H1 (cell line): Measurements from ENCODE around the gene LUM. TPM values are rescaled to one million over a fixed set of nuclear protein-coding genes. Genes with fewer than 3 reads are reported as not detected.

Experiments
- CTCF ChIA-PET: fragments of 300-600 bp; sonication (Branson Sonifier 250); formaldehyde crosslinking; loops from one replicate; lab custom pipeline; 2021; ENCODE audit not compliant: partially characterized antibody; lab: Charles Lee
- POLR2A ChIA-PET: fragments of 300-600 bp; sonication (Branson Sonifier 250); formaldehyde crosslinking; loops from one replicate; lab custom pipeline; 2021; ENCODE audit warnings: inconsistent platforms; ENCODE audit not compliant: partially characterized antibody; lab: Charles Lee
- DNase-seq, 2 experiments: peaks; one replicate each; pipeline versions ENCODE4 v3.0.0 to v3.0.0-alpha.2; 2010 to 2022; ENCODE audit warnings: low spot score in 2 of 2, low read depth in 1 of 2, mixed read lengths in 1 of 2
- FAIRE-seq: peaks from 2 replicates; lab custom pipeline; 2011; peaks lifted over from hg19 to GRCh38; lab: Jason Lieb, UNC
- H2AFZ ChIP-seq: 2 replicates; pipeline ENCODE4 v1.8.1; 2012; ENCODE audit warnings: low read length, inconsistent platforms
- H2AK5ac ChIP-seq: 2 replicates; pipeline ENCODE4 v1.6.1; 2013; ENCODE audit warnings: low read depth, low read length
- H2BK120ac ChIP-seq: replicated peaks from 2 replicates; pipeline ENCODE3; 2013; ENCODE audit warnings: low read depth, low read length, inconsistent platforms
- H2BK12ac ChIP-seq: 2 replicates; pipeline ENCODE4 v1.6.1; 2013; ENCODE audit warnings: low read depth, low read length
- H2BK15ac ChIP-seq: 2 replicates; pipeline ENCODE4 v1.6.1; 2013; ENCODE audit warnings: low read length
- H2BK20ac ChIP-seq: 2 replicates; pipeline ENCODE4 v1.6.1; 2013; ENCODE audit warnings: low read length
- H2BK5ac ChIP-seq: 2 replicates; pipeline ENCODE4 v1.6.1; 2013; ENCODE audit warnings: low read depth, low read length
- H3K14ac ChIP-seq: 2 replicates; pipeline ENCODE4 v1.6.1; 2013; ENCODE audit warnings: inconsistent platforms; ENCODE audit not compliant: insufficient read length
- H3K18ac ChIP-seq: 2 replicates; pipeline ENCODE4 v1.6.1; 2013; ENCODE audit warnings: low read length; ENCODE audit errors: extremely low read depth
- H3K23ac ChIP-seq: 2 replicates; pipeline ENCODE4 v1.6.1; 2013; ENCODE audit warnings: inconsistent platforms; ENCODE audit not compliant: insufficient read length
- H3K23me2 ChIP-seq: 2 replicates; pipeline ENCODE4 v1.6.1; 2013; ENCODE audit warnings: low read depth, low read length
- H3K27ac ChIP-seq: 2 replicates; pipeline ENCODE4 v1.6.1; 2011; ENCODE audit warnings: low read depth, low read length, inconsistent platforms
- H3K27me3 ChIP-seq, 4 experiments: replicated peaks in 1 of 4; 1 replicate in 1 of 4; 2 replicates in 3 of 4; pipeline versions ENCODE4 v1.6.1 to v1.8.1; 2011 to 2013; ENCODE audit warnings: low read length in 3 of 4, mild to moderate bottlenecking in 3 of 4, inconsistent platforms in 2 of 4, mixed read lengths in 2 of 4, moderate library complexity in 1 of 4; ENCODE audit not compliant: control insufficient read depth in 3 of 4, insufficient read depth in 3 of 4; ENCODE audit errors: extremely low read depth in 1 of 4
- H3K36me3 ChIP-seq, 4 experiments: 2 replicates each; pipeline versions ENCODE4 v1.6.1 to v1.8.1; 2011 to 2013; ENCODE audit warnings: mild to moderate bottlenecking in 4 of 4, low read length in 3 of 4, moderate library complexity in 2 of 4, control low read depth in 1 of 4, inconsistent platforms in 1 of 4; ENCODE audit not compliant: insufficient read depth in 4 of 4, control insufficient read depth in 2 of 4
- H3K4ac ChIP-seq: replicated peaks from 2 replicates; pipeline ENCODE3; 2013; ENCODE audit warnings: low read length, low read depth, mixed read lengths, inconsistent platforms; ENCODE audit not compliant: insufficient read length
- H3K4me1 ChIP-seq, 4 experiments: replicated peaks in 1 of 4; 1 replicate in 1 of 4; 2 replicates in 3 of 4; pipeline versions ENCODE4 v1.6.1 to v1.8.1; 2011 to 2013; ENCODE audit warnings: low read length in 3 of 4, inconsistent platforms in 2 of 4, mixed read lengths in 1 of 4; ENCODE audit not compliant: insufficient read depth in 4 of 4, control insufficient read depth in 3 of 4
- H3K4me2 ChIP-seq, 2 experiments: 2 replicates each; pipeline versions ENCODE4 v1.6.1 to v1.8.1; 2011 to 2013; ENCODE audit warnings: low read depth in 2 of 2, low read length in 2 of 2, control low read depth in 1 of 2, inconsistent platforms in 1 of 2, mild to moderate bottlenecking in 1 of 2; ENCODE audit not compliant: insufficient read depth in 1 of 2
- H3K4me3 ChIP-seq, 4 experiments: fragments of 200-600, 300-600 bp in 1 of 4; sonication (generic), shearing (Covaris generic), sonication (Bioruptor Twin) in 1 of 4; 2 replicates each; pipeline versions ENCODE4 v1.5.1 to v1.8.1; 2011 to 2016; ENCODE audit warnings: low read length in 4 of 4, low read depth in 3 of 4, control low read depth in 2 of 4, inconsistent platforms in 2 of 4, mild to moderate bottlenecking in 2 of 4, mixed read lengths in 1 of 4, moderate library complexity in 1 of 4; ENCODE audit not compliant: insufficient read depth in 2 of 4; ENCODE audit errors: extremely low read depth in 1 of 4
- H3K56ac ChIP-seq: replicated peaks from 2 replicates; pipeline ENCODE3; 2013; ENCODE audit warnings: low read depth, mild to moderate bottlenecking, mixed read lengths, low read length, inconsistent platforms; ENCODE audit not compliant: insufficient read length
- H3K79me1 ChIP-seq: 2 replicates; pipeline ENCODE4 v1.6.1; 2013; ENCODE audit warnings: low read depth, low read length, control low read depth
- H3K79me2 ChIP-seq, 2 experiments: 2 replicates each; pipeline versions ENCODE4 v1.6.1 to v1.8.1; 2012 to 2013; ENCODE audit warnings: low read length in 2 of 2, mild to moderate bottlenecking in 2 of 2, inconsistent platforms in 1 of 2; ENCODE audit not compliant: insufficient read depth in 2 of 2, control insufficient read depth in 1 of 2
- H3K9ac ChIP-seq, 4 experiments: replicated peaks in 1 of 4; 1 replicate in 1 of 4; 2 replicates in 3 of 4; pipeline versions ENCODE4 v1.6.1 to v1.8.1; 2011 to 2013; ENCODE audit warnings: low read depth in 3 of 4, low read length in 3 of 4, control low read depth in 2 of 4, mild to moderate bottlenecking in 2 of 4, moderate library complexity in 2 of 4, inconsistent platforms in 1 of 4; ENCODE audit errors: extremely low read depth in 1 of 4
- H3K9me3 ChIP-seq, 2 experiments: 2 replicates each; pipeline versions ENCODE4 v1.6.1 to v1.8.1; 2012 to 2013; ENCODE audit warnings: mild to moderate bottlenecking in 2 of 2, moderate library complexity in 2 of 2, control low read depth in 1 of 2, inconsistent platforms in 1 of 2, low read depth in 1 of 2, low read length in 1 of 2, mixed read lengths in 1 of 2; ENCODE audit not compliant: insufficient read depth in 2 of 2
- H4K20me1 ChIP-seq, 2 experiments: replicated peaks in 1 of 2; 2 replicates each; pipeline versions ENCODE3 to v1.8.1; 2011 to 2013; ENCODE audit warnings: inconsistent platforms in 2 of 2, low read length in 2 of 2, mild to moderate bottlenecking in 1 of 2; ENCODE audit not compliant: insufficient read depth in 2 of 2, control insufficient read depth in 1 of 2
- H4K5ac ChIP-seq: 2 replicates; pipeline ENCODE4 v1.6.1; 2013; ENCODE audit warnings: low read length, low read depth, mixed read lengths, inconsistent platforms; ENCODE audit not compliant: insufficient read length
- H4K8ac ChIP-seq: 2 replicates; pipeline ENCODE4 v1.8.0; 2013; ENCODE audit warnings: mild to moderate bottlenecking, moderate library complexity, low read length, inconsistent platforms; ENCODE audit not compliant: insufficient read depth; ENCODE audit errors: extremely low read depth
- H4K91ac ChIP-seq: replicated peaks from 2 replicates; pipeline ENCODE3; 2013; ENCODE audit warnings: low read length, mixed read lengths, inconsistent platforms; ENCODE audit not compliant: insufficient read length
- CBX5 ChIP-seq: fragments of 300-800, 300-1000 bp; sonication (generic); IDR thresholded peaks from 2 replicates; pipeline ENCODE4 v1.7.1; 2016; ENCODE audit warnings: antibody characterized with exemption, low read length, low read depth
- GABPA ChIP-seq: IDR thresholded peaks from 2 replicates; pipeline ENCODE4 v1.6.1; 2011; ENCODE audit warnings: mild to moderate bottlenecking, low read length, moderate library complexity, borderline replicate concordance; ENCODE audit not compliant: insufficient read depth
- KDM4A ChIP-seq: IDR thresholded peaks from one replicate; pipeline ENCODE4 v1.7.1; 2012; ENCODE audit warnings: low read depth, mild to moderate bottlenecking, moderate library complexity, low read length, inconsistent platforms; ENCODE audit not compliant: severe bottlenecking
- NANOG ChIP-seq: IDR thresholded peaks from 2 replicates; pipeline ENCODE4 v1.6.1; 2011; ENCODE audit warnings: low read length, low read depth, mild to moderate bottlenecking, inconsistent platforms; ENCODE audit not compliant: insufficient read depth, poor library complexity, severe bottlenecking
- POU5F1 ChIP-seq: IDR thresholded peaks from 2 replicates; pipeline ENCODE4 v1.6.1; 2011; ENCODE audit warnings: low read depth, mild to moderate bottlenecking, low read length, moderate library complexity
- RXRA ChIP-seq: IDR thresholded peaks from 2 replicates; pipeline ENCODE4 v1.6.1; 2011; ENCODE audit warnings: low read depth, mild to moderate bottlenecking, low read length, moderate library complexity; ENCODE audit not compliant: insufficient read depth
- SUZ12 ChIP-seq: fragments of 200-600 bp; sonication (generic); IDR thresholded peaks from 2 replicates; pipeline ENCODE4 v1.6.1; 2012; ENCODE audit warnings: mild to moderate bottlenecking, inconsistent platforms, low read length, moderate library complexity, mixed read lengths
- YY1 ChIP-seq: IDR thresholded peaks from 2 replicates; pipeline ENCODE4 v1.6.1; 2011; ENCODE audit warnings: low read depth, mild to moderate bottlenecking, low read length
- WGBS, 2 experiments: shearing (Covaris generic) in 1 of 2; methylation state at CpG; one replicate each; pipeline versions ENCODE4 v1.1.6 to v1.1.7; 2013 to 2015; ENCODE audit warnings: low lambda C conversion rate in 2 of 2, mixed read lengths in 2 of 2, inconsistent platforms in 1 of 2, low coverage in 1 of 2, missing lambda C conversion rate in 1 of 2; ENCODE audit not compliant: insufficient replicate concordance in 2 of 2, insufficient coverage in 1 of 2, insufficient read length in 1 of 2; ENCODE audit errors: extremely low coverage in 1 of 2, missing lambda C conversion rate in 1 of 2; 5-methylcytosine and 5-hydroxymethylcytosine counted together
- polyA plus RNA-seq, 7 experiments: library from polyadenylated mRNA; depleted of rRNA in 3 of 7; stranded (reverse) in 5 of 7; unstranded in 2 of 7; fragments of >200 nt in 5 of 7; fragments of 200-250 nt in 2 of 7; gene quantifications; 1 replicate in 5 of 7; 2 replicates in 1 of 7; 4 replicates in 1 of 7; pipeline versions ENCODE4 v1.2.1 to v1.2.3, GENCODE V29; 2011 to 2013; ENCODE audit warnings: missing spikeins in 2 of 7, mixed read lengths in 2 of 7
- total RNA-seq: library from RNA; stranded (reverse); fragmentation: NEBNext Ultra II Directional; extraction: Animal tissue kit (Norgen Biotek cat#: 25700); gene quantifications from 2 replicates; pipeline ENCODE4 v1.2.1, GENCODE V29; 2021
- TF ChIP-seq, protein P1 (sequence below): IDR thresholded peaks from 2 replicates; pipeline ENCODE4 v1.6.1; 2012; ENCODE audit warnings: inconsistent platforms
- TF ChIP-seq, protein P2 (sequence below): IDR thresholded peaks from 2 replicates; pipeline ENCODE4 v1.6.1; 2012; ENCODE audit warnings: low read length, inconsistent platforms

LUM gene
- total and polyA plus RNA-seq, 2 of the 8 experiments (the other 6 are each of a cell fraction or from before 2014, with no cell fraction given), result not detected

DNA sequence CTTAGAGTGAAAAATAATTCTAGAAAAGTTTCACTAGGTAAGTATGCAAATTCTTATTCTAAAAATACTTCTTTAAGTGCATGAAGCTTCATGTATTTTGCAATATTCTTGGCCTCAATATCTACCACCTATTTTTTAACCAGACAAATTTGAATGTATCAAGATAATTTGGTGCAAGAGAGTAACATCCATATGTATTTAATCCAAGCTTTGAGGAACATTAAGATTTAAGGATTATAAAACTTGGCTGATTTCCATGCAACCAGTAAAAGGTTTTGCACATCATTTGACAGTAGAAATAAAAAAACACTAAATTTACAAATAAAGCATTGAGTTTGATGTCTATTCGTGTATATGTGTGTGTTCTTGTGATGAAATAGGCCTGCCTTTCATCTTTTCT lies 7.7 kb downstream of the LUM start:
- Histone ChIP-seq H3K27ac (no peak overlapping the region), H3K4me1 (no peaks in the 10 kb centered on the region), H4K5ac (no peak overlapping the region), H2BK15ac (no peak overlapping the region), H3K18ac (no peak overlapping the region), H3K9me3 (no peaks in the 10 kb centered on the region), H3K56ac (no peak overlapping the region), H3K79me1 (no peaks in the 10 kb centered on the region), H4K91ac (no peak overlapping the region), H2BK12ac (no peak overlapping the region), H4K20me1 (no peaks in the 10 kb centered on the region), H2AK5ac (no peak overlapping the region), H4K8ac (no peak overlapping the region), H3K4me3 (no peak overlapping the region), H3K4me2 (no peak overlapping the region), H3K27me3 (no peaks in the 10 kb centered on the region), H2BK20ac (no peak overlapping the region), H3K14ac (no peak overlapping the region), H3K9ac (no peak overlapping the region), H3K36me3 (no peaks in the 10 kb centered on the region), H2BK5ac (no peak overlapping the region), H3K23ac (no peak overlapping the region), H2AFZ (no peak overlapping the region), H3K23me2 (no peaks in the 10 kb centered on the region), H3K4ac (no peak overlapping the region), H2BK120ac (no peak overlapping the region), H3K79me2 (no peaks in the 10 kb centered on the region)
- POLR2A ChIA-PET, result no interaction called here
- FAIRE-seq, result no peak
- DNase-seq, result no peak
- 91% methylated on average over 1 of the region's 1 CpG; no CpG with 5 or more reads in 1 of the 2 experiments for WGBS, 2 experiments
- CTCF ChIA-PET, result no interaction called here
- TF ChIP-seq, protein P1, sequence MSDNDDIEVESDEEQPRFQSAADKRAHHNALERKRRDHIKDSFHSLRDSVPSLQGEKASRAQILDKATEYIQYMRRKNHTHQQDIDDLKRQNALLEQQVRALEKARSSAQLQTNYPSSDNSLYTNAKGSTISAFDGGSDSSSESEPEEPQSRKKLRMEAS, result no peak
- TF ChIP-seq NANOG (no peak), SUZ12 (no peak), POU5F1 (no peak), CBX5 (no peak), RXRA (no peak), GABPA (no peak), YY1 (no peak), KDM4A (no peak)
- TF ChIP-seq, protein P2, sequence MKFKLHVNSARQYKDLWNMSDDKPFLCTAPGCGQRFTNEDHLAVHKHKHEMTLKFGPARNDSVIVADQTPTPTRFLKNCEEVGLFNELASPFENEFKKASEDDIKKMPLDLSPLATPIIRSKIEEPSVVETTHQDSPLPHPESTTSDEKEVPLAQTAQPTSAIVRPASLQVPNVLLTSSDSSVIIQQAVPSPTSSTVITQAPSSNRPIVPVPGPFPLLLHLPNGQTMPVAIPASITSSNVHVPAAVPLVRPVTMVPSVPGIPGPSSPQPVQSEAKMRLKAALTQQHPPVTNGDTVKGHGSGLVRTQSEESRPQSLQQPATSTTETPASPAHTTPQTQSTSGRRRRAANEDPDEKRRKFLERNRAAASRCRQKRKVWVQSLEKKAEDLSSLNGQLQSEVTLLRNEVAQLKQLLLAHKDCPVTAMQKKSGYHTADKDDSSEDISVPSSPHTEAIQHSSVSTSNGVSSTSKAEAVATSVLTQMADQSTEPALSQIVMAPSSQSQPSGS, result no peak
